ENCODE measurements around the gene ERVK3-1. TPM values are rescaled to one million over a fixed set of nuclear protein-coding genes. Genes with fewer than 3 reads are reported as not detected.

Gene ERVK3-1
- total and polyA plus RNA-seq, 2 of the 13 experiments (the other 11 are each of a cell fraction or from before 2014, with no cell fraction given), result 28.5 to 38.7 TPM

DNA sequence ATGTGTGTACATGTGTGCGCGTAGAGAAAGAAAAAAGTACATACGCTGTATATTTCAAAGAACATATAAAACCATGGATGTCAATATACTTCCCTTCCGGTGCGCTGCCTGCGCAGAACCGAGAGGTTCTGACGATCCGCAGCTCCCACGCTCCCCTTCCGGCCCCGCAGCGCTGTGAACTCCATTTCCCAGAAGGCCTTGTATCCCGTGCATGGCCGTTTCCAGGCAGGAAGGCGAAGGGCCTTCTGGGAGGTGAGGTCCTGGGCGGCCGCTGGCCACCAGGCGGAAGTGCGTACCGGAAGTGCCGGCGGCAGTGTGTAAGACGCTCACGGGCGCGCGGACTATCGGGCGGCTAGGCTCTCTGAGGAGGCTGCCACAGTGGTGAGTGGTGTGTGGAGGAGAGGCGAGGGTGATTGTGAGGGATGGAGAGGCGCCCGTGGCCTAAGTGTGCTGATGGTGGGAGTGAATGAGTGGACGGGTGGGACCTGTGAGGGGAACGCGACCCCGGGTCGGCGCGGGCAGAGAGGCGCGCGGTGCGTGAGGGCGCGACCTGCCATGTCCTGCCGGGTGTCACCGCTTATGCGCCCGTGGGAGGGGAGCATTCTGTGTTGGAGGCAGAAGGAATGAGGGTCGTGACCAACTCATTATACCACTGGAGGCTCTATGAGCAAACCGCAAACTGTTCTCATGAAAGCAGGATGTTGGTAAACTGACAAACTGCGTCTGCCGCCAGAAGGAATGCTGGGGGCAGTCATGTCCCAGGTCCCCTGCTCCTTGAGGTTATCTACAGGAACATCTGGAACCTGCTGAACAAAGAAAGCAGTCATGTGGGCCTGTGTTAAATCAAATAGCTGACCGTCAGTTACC, at the start of gene ERVK3-1 (continued):
- TF ChIP-seq, protein P1, sequence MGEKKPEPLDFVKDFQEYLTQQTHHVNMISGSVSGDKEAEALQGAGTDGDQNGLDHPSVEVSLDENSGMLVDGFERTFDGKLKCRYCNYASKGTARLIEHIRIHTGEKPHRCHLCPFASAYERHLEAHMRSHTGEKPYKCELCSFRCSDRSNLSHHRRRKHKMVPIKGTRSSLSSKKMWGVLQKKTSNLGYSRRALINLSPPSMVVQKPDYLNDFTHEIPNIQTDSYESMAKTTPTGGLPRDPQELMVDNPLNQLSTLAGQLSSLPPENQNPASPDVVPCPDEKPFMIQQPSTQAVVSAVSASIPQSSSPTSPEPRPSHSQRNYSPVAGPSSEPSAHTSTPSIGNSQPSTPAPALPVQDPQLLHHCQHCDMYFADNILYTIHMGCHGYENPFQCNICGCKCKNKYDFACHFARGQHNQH (CRISPR knock-in tag; IDR thresholded peaks at IDR 0.05), result peak; percentile 91; the same call in 1 of the 2 replicates
- TF ChIP-seq MEF2D (CRISPR knock-in tag; IDR thresholded peaks at IDR 0.05) (peak; percentile 26; the same call in 1 of the 2 replicates), KDM6A (CRISPR knock-in tag; IDR thresholded peaks at IDR 0.05; ENCODE audit: low read depth) (no peak), DR1 (CRISPR knock-in tag; IDR thresholded peaks at IDR 0.05) (peak; percentile 79; the same call in 1 of the 2 replicates), CHD2 (IDR thresholded peaks at IDR 0.05; ENCODE audit: low read depth, low read length) (no peak), HHEX (CRISPR knock-in tag; IDR thresholded peaks at IDR 0.05) (no peak), ZNF331 (CRISPR knock-in tag; IDR thresholded peaks at IDR 0.05) (peak; percentile 72), ZFP37 (CRISPR knock-in tag; IDR thresholded peaks at IDR 0.05; ENCODE audit: borderline replicate concordance) (0 out of 2 replicates have a peak, but pooled peaks have one; percentile 40), MATR3 (CRISPR knock-in tag; IDR thresholded peaks at IDR 0.05) (no peak), ZSCAN9 (CRISPR knock-in tag; IDR thresholded peaks at IDR 0.05; ENCODE audit: borderline replicate concordance) (peak; percentile 49; the same call in 1 of the 2 replicates), POLR2AphosphoS2 (IDR thresholded peaks at IDR 0.05; ENCODE audit: low read depth, low read length) (no peak), ZNF121 (CRISPR knock-in tag; IDR thresholded peaks at IDR 0.05) (peak; percentile 55; the same call in 1 of the 2 replicates), SRSF4 (IDR thresholded peaks at IDR 0.05; ENCODE audit: low read depth, low read length, poor library complexity, severe bottlenecking) (no peak), AHR (CRISPR knock-in tag; IDR thresholded peaks at IDR 0.05) (no peak), FOXO1 (CRISPR knock-in tag; IDR thresholded peaks at IDR 0.05) (no peak), AGO2 (optimal IDR thresholded peaks at IDR 0.05; ENCODE audit: low read depth, low read length) (peak; percentile 88), RARA (CRISPR knock-in tag; IDR thresholded peaks at IDR 0.05) (peak; percentile 35; the same call in 1 of the 2 replicates)
- TF ChIP-seq, protein P2, sequence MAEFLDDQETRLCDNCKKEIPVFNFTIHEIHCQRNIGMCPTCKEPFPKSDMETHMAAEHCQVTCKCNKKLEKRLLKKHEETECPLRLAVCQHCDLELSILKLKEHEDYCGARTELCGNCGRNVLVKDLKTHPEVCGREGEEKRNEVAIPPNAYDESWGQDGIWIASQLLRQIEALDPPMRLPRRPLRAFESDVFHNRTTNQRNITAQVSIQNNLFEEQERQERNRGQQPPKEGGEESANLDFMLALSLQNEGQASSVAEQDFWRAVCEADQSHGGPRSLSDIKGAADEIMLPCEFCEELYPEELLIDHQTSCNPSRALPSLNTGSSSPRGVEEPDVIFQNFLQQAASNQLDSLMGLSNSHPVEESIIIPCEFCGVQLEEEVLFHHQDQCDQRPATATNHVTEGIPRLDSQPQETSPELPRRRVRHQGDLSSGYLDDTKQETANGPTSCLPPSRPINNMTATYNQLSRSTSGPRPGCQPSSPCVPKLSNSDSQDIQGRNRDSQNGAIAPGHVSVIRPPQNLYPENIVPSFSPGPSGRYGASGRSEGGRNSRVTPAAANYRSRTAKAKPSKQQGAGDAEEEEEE (CRISPR knock-in tag; IDR thresholded peaks at IDR 0.05; ENCODE audit: borderline replicate concordance), result no peak
- TF ChIP-seq, protein P3, sequence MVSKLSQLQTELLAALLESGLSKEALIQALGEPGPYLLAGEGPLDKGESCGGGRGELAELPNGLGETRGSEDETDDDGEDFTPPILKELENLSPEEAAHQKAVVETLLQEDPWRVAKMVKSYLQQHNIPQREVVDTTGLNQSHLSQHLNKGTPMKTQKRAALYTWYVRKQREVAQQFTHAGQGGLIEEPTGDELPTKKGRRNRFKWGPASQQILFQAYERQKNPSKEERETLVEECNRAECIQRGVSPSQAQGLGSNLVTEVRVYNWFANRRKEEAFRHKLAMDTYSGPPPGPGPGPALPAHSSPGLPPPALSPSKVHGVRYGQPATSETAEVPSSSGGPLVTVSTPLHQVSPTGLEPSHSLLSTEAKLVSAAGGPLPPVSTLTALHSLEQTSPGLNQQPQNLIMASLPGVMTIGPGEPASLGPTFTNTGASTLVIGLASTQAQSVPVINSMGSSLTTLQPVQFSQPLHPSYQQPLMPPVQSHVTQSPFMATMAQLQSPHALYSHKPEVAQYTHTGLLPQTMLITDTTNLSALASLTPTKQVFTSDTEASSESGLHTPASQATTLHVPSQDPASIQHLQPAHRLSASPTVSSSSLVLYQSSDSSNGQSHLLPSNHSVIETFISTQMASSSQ (IDR thresholded peaks at IDR 0.05; ENCODE audit: low read depth), result no peak
- TF ChIP-seq, protein P3 (CRISPR knock-in tag; IDR thresholded peaks at IDR 0.05; ENCODE audit: borderline replicate concordance), result no peak; the same call in 1 of the 2 replicates
- TF ChIP-seq, protein P4, sequence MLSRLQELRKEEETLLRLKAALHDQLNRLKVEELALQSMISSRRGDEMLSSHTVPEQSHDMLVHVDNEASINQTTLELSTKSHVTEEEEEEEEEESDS (CRISPR knock-in tag; IDR thresholded peaks at IDR 0.05; ENCODE audit: borderline replicate concordance), result no peak
- TF ChIP-seq, protein P5, sequence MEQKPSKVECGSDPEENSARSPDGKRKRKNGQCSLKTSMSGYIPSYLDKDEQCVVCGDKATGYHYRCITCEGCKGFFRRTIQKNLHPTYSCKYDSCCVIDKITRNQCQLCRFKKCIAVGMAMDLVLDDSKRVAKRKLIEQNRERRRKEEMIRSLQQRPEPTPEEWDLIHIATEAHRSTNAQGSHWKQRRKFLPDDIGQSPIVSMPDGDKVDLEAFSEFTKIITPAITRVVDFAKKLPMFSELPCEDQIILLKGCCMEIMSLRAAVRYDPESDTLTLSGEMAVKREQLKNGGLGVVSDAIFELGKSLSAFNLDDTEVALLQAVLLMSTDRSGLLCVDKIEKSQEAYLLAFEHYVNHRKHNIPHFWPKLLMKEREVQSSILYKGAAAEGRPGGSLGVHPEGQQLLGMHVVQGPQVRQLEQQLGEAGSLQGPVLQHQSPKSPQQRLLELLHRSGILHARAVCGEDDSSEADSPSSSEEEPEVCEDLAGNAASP (CRISPR knock-in tag; IDR thresholded peaks at IDR 0.05; ENCODE audit: borderline replicate concordance), result peak; percentile 65
